Keratinocyte (primary cell): ENCODE data around the gene DUSP6. TPM values are rescaled to one million over a fixed set of nuclear protein-coding genes. Genes with fewer than 3 reads are reported as not detected.

ENCODE experiments used
- DNase-seq: peaks from one replicate; pipeline ENCODE4 v3.0.0-alpha.2; 2011; ENCODE audit warnings: low read depth, missing footprints, low spot score
- FAIRE-seq: peaks from 2 replicates; lab custom pipeline; 2011; peaks lifted over from hg19 to GRCh38; lab: Jason Lieb, UNC
- H2AFZ ChIP-seq: 2 replicates; pipeline ENCODE4 v1.6.0; 2012; ENCODE audit warnings: low read length, control low read depth, inconsistent platforms; ENCODE audit not compliant: control insufficient read depth
- H3K27ac ChIP-seq: 2 replicates; pipeline ENCODE4 v1.5.1; 2011; ENCODE audit warnings: low read length; ENCODE audit not compliant: control insufficient read depth, insufficient read depth
- H3K27me3 ChIP-seq: 3 replicates; pipeline ENCODE4 v1.6.0; 2011; ENCODE audit warnings: low read length; ENCODE audit not compliant: control insufficient read depth, insufficient read depth; ENCODE audit errors: extremely low read depth
- H3K36me3 ChIP-seq, 2 experiments: 2 replicates in 1 of 2; 3 replicates in 1 of 2; pipeline ENCODE4 v1.5.1; 2011; ENCODE audit warnings: low read length in 2 of 2, mild to moderate bottlenecking in 1 of 2; ENCODE audit not compliant: control insufficient read depth in 2 of 2, insufficient read depth in 2 of 2; ENCODE audit errors: extremely low read depth in 1 of 2
- H3K4me1 ChIP-seq: 3 replicates; pipeline ENCODE4 v1.5.1; 2011; ENCODE audit warnings: low read length; ENCODE audit not compliant: control insufficient read depth, insufficient read depth; ENCODE audit errors: extremely low read depth
- H3K4me2 ChIP-seq: 3 replicates; pipeline ENCODE4 v1.6.0; 2011; ENCODE audit warnings: low read depth, low read length; ENCODE audit not compliant: control insufficient read depth, insufficient read depth; ENCODE audit errors: extremely low read depth
- H3K4me3 ChIP-seq, 3 experiments: fragments of 200-600 bp in 1 of 3; sonication (generic) in 1 of 3; 2 replicates in 2 of 3; 3 replicates in 1 of 3; pipeline ENCODE4 v1.5.1; 2011 to 2016; ENCODE audit warnings: low read length in 3 of 3, mild to moderate bottlenecking in 3 of 3, control low read depth in 2 of 3, inconsistent platforms in 1 of 3, low read depth in 1 of 3, mixed read lengths in 1 of 3, mixed run types in 1 of 3, moderate library complexity in 1 of 3; ENCODE audit not compliant: control insufficient read depth in 2 of 3, insufficient read depth in 2 of 3; ENCODE audit errors: extremely low read depth in 1 of 3
- H3K79me2 ChIP-seq: 2 replicates; pipeline ENCODE4 v1.6.0; 2012; ENCODE audit warnings: low read length; ENCODE audit not compliant: control insufficient read depth, insufficient read depth
- H3K9ac ChIP-seq: 3 replicates; pipeline ENCODE4 v1.6.0; 2011; ENCODE audit warnings: low read length; ENCODE audit not compliant: control insufficient read depth, insufficient read depth; ENCODE audit errors: extremely low read depth
- H3K9me1 ChIP-seq: 3 replicates; pipeline ENCODE4 v1.6.0; 2011; ENCODE audit warnings: low read length; ENCODE audit not compliant: control insufficient read depth, insufficient read depth; ENCODE audit errors: extremely low read depth
- H3K9me3 ChIP-seq: 2 replicates; pipeline ENCODE4 v1.5.1; 2012; ENCODE audit warnings: low read depth, low read length; ENCODE audit not compliant: control insufficient read depth
- H4K20me1 ChIP-seq: 3 replicates; pipeline ENCODE4 v1.6.0; 2011; ENCODE audit warnings: low read length; ENCODE audit not compliant: control insufficient read depth, insufficient read depth; ENCODE audit errors: extremely low read depth
- CTCF ChIP-seq, 3 experiments: IDR thresholded peaks in 1 of 3; conservative IDR thresholded peaks in 1 of 3; optimal IDR thresholded peaks in 1 of 3; 2 replicates in 2 of 3; 3 replicates in 1 of 3; pipeline versions ENCODE3 to v1.5.1; 2011; ENCODE audit warnings: low read length in 3 of 3, mild to moderate bottlenecking in 3 of 3, moderate library complexity in 2 of 3, control low read depth in 1 of 3, inconsistent platforms in 1 of 3; ENCODE audit not compliant: insufficient read depth in 2 of 3; ENCODE audit errors: extremely low read depth in 1 of 3
- EZH2 ChIP-seq: IDR thresholded peaks from one replicate; pipeline ENCODE4 v1.6.1; 2012; ENCODE audit warnings: inconsistent platforms, mild to moderate bottlenecking, low read length, moderate library complexity
- dilution Hi-C: fragments of 300-500 bp; cut with MboI; formaldehyde crosslinking; loops from one replicate; pipeline ENCODE4 v1.7.0; 2020; ENCODE audit warnings: low sequenced_read_pairs; ENCODE audit not compliant: extremely low pct_ligation_motif_present
- polyA plus RNA-seq, 5 experiments: library from polyadenylated mRNA; depleted of rRNA in 3 of 5; stranded (reverse) in 3 of 5; stranded (forward) in 1 of 5; unstranded in 1 of 5; fragments of >200 nt; gene quantifications; 1 replicate in 1 of 5; 2 replicates in 3 of 5; 3 replicates in 1 of 5; pipeline versions ENCODE4 v1.2.1 to v1.2.3, GENCODE V29; 2011 to 2012; ENCODE audit warnings: missing spikeins in 2 of 5, low read depth in 1 of 5, low replicate concordance in 1 of 5

Gene DUSP6
- polyA plus RNA-seq, 1 donor (not counting 4 experiments of a cell fraction or from before 2014, with no cell fraction given), result 221 TPM

- no peaks in the 10 kb centered on the region for H4K20me1 ChIP-seq
- FAIRE-seq, result no peak
Observed at GRCh38 chr12:89325495-89325894, 26.8 kb downstream of the DUSP6 start.

GRCh38 chr12:89324437-89324836 lies 27.9 kb downstream of the DUSP6 start:
- Histone ChIP-seq H3K9me1 (no peaks in the 10 kb centered on the region), H3K9ac (no peak overlapping the region), H3K4me3 (no peak overlapping the region), H3K9me3 (no peaks in the 10 kb centered on the region), H3K36me3 (no peaks in the 10 kb centered on the region), H3K27me3 (no peaks in the 10 kb centered on the region), H3K4me2 (no peak overlapping the region), H3K79me2 (no peaks in the 10 kb centered on the region), H4K20me1 (no peaks in the 10 kb centered on the region), H3K4me1 (peaks cover 3% of the 10 kb centered on the region), H3K27ac (no peak overlapping the region), H2AFZ (no peak overlapping the region)
- FAIRE-seq (no peak), DNase-seq (no peak)
- no peak for TF ChIP-seq CTCF (optimal IDR thresholded peaks at IDR 0.05 in 1 of 3, IDR thresholded peaks at IDR 0.05 in 1 of 3, conservative IDR thresholded peaks at IDR 0.05 in 1 of 3; ENCODE audit: extremely low read depth in 1 of 3, insufficient read depth in 2 of 3, low read length in 3 of 3)
- no peak for TF ChIP-seq EZH2
- dilution Hi-C loops, result no loop called here

More at GRCh38 chr12:89325495-89325894, 26.8 kb downstream of the DUSP6 start:
- no peak for DNase-seq
- Histone ChIP-seq H3K9me3 (no peaks in the 10 kb centered on the region), H3K9me1 (no peaks in the 10 kb centered on the region), H3K9ac (no peak overlapping the region), H3K4me3 (no peak overlapping the region), H3K36me3 (no peaks in the 10 kb centered on the region), H3K27ac (no peak overlapping the region), H3K79me2 (no peaks in the 10 kb centered on the region), H3K4me2 (no peak overlapping the region), H3K4me1 (no peaks in the 10 kb centered on the region), H3K27me3 (no peaks in the 10 kb centered on the region), H2AFZ (no peak overlapping the region)
- TF ChIP-seq EZH2 (no peak), CTCF (optimal IDR thresholded peaks at IDR 0.05 in 1 of 3, IDR thresholded peaks at IDR 0.05 in 1 of 3, conservative IDR thresholded peaks at IDR 0.05 in 1 of 3; ENCODE audit: extremely low read depth in 1 of 3, insufficient read depth in 2 of 3, low read length in 3 of 3) (no peak)
- dilution Hi-C loops, result loop anchor here (25.0 kb wide), 1 partner anchor 263 kb away; no protein-coding TSS in a partner anchor
